HG03097 (cell line): Measurements from ENCODE around the gene USP17L27.
"Not testable (repeated sequence)": the region's sequence is repeated elsewhere in the genome, so short reads cannot be mapped to it uniquely, and the experiment has no call there.

Source experiments
- ATAC-seq: cut with Tn5 transposase; IDR thresholded peaks from one replicate; pipeline ENCODE4 v1.9.1; 2021; ENCODE audit not compliant: unreplicated experiment, low FRiP score

Gene USP17L27, protein sequence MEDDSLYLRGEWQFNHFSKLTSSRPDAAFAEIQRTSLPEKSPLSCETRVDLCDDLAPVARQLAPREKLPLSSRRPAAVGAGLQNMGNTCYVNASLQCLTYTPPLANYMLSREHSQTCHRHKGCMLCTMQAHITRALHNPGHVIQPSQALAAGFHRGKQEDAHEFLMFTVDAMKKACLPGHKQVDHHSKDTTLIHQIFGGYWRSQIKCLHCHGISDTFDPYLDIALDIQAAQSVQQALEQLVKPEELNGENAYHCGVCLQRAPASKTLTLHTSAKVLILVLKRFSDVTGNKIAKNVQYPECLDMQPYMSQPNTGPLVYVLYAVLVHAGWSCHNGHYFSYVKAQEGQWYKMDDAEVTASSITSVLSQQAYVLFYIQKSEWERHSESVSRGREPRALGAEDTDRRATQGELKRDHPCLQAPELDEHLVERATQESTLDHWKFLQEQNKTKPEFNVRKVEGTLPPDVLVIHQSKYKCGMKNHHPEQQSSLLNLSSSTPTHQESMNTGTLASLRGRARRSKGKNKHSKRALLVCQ

DNA sequence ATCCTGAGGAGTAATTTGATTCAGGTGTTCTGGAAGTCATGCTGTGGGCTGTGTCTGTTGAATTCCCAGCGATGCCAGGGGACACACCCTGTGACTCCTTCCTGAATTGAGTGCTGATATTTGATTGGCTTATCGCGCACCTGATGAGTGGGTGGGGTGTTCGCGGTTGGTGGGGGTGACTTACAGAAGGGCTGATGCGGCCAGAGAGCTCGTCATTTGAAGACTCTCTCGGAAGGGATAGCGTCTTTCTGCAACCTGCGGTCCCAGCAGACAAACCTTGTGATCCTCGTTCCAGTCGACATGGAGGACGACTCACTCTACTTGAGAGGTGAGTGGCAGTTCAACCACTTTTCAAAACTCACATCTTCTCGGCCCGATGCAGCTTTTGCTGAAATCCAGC lies at the start of gene USP17L27:
Gene USP17L27, plus strand, starts transcription at position 301 of the 400 bp plus-strand sequence. Its CDS starts 0 bp downstream, at position 301.
- ATAC-seq = not testable (repeated sequence)

DNA sequence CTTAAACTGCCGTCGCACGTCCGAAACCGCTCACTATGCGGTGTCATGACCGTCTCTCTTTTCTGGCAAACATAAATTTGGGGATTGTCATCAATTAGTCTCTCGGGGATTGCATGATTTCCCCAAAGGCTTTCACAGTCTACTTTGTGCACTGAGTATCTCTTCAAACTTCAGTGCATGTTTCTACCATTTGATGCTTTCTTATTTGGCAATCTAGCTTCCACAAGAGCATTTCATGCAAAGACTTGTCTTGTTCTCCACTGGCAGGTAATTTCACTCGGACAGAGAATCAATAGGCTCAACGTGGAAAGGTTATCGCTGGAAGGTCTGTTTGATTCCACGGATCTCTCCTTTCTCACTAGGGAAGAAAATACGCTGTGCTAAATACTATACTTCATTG lies 19.8 kb upstream of the USP17L27 start:
- not testable (repeated sequence) for ATAC-seq

DNA sequence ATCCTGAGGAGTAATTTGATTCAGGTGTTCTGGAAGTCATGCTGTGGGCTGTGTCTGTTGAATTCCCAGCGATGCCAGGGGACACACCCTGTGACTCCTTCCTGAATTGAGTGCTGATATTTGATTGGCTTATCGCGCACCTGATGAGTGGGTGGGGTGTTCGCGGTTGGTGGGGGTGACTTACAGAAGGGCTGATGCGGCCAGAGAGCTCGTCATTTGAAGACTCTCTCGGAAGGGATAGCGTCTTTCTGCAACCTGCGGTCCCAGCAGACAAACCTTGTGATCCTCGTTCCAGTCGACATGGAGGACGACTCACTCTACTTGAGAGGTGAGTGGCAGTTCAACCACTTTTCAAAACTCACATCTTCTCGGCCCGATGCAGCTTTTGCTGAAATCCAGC lies 19.1 kb upstream of the USP17L27 start, which contains the start of gene USP17L24:
Gene USP17L24, plus strand, starts transcription at position 301 of the 400 bp plus-strand sequence. Its CDS starts 0 bp downstream, at position 301.
- not testable (repeated sequence) for ATAC-seq

DNA sequence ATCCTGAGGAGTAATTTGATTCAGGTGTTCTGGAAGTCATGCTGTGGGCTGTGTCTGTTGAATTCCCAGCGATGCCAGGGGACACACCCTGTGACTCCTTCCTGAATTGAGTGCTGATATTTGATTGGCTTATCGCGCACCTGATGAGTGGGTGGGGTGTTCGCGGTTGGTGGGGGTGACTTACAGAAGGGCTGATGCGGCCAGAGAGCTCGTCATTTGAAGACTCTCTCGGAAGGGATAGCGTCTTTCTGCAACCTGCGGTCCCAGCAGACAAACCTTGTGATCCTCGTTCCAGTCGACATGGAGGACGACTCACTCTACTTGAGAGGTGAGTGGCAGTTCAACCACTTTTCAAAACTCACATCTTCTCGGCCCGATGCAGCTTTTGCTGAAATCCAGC lies 14.3 kb upstream of the USP17L27 start, which contains the start of gene USP17L25:
Gene USP17L25, plus strand, starts transcription at position 301 of the 400 bp plus-strand sequence. Its CDS starts 0 bp downstream, at position 301.
- ATAC-seq = not testable (repeated sequence)

DNA sequence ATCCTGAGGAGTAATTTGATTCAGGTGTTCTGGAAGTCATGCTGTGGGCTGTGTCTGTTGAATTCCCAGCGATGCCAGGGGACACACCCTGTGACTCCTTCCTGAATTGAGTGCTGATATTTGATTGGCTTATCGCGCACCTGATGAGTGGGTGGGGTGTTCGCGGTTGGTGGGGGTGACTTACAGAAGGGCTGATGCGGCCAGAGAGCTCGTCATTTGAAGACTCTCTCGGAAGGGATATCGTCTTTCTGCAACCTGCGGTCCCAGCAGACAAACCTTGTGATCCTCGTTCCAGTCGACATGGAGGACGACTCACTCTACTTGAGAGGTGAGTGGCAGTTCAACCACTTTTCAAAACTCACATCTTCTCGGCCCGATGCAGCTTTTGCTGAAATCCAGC lies 9.6 kb upstream of the USP17L27 start, which contains the start of gene USP17L26:
Gene USP17L26, plus strand, starts transcription at position 301 of the 400 bp plus-strand sequence. Its CDS starts 0 bp downstream, at position 301.
- ATAC-seq = not testable (repeated sequence)

DNA sequence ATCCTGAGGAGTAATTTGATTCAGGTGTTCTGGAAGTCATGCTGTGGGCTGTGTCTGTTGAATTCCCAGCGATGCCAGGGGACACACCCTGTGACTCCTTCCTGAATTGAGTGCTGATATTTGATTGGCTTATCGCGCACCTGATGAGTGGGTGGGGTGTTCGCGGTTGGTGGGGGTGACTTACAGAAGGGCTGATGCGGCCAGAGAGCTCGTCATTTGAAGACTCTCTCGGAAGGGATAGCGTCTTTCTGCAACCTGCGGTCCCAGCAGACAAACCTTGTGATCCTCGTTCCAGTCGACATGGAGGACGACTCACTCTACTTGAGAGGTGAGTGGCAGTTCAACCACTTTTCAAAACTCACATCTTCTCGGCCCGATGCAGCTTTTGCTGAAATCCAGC lies 4.8 kb upstream of the USP17L27 start, which contains the start of gene USP17L5:
Gene USP17L5, plus strand, starts transcription at position 301 of the 400 bp plus-strand sequence. Its CDS starts 0 bp downstream, at position 301.
- ATAC-seq = not testable (repeated sequence)

DNA sequence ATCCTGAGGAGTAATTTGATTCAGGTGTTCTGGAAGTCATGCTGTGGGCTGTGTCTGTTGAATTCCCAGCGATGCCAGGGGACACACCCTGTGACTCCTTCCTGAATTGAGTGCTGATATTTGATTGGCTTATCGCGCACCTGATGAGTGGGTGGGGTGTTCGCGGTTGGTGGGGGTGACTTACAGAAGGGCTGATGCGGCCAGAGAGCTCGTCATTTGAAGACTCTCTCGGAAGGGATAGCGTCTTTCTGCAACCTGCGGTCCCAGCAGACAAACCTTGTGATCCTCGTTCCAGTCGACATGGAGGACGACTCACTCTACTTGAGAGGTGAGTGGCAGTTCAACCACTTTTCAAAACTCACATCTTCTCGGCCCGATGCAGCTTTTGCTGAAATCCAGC lies 4.6 kb downstream of the USP17L27 start, which contains the start of gene USP17L28:
Gene USP17L28, plus strand, starts transcription at position 301 of the 400 bp plus-strand sequence. Its CDS starts 0 bp downstream, at position 301.
- ATAC-seq = not testable (repeated sequence)

DNA sequence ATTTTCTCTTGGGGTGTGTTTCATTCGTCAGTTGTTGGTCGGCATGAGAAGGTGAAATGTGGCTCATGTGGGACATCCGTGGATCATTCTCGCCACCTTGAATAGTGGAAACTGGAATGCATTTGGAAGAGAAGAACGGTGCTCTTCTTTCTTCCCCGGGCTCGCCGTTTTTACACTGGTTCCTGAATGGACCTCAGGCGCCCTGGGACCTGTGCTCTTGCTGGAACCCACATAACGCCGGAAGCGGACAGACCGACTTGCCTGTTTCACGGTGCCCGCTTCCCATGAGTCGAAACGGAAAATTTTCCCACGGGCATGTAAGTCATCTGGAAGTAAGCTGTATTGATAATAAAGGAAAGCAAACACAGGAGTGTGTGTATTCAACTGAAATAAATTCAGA lies 6.9 kb downstream of the USP17L27 start:
- not testable (repeated sequence) for ATAC-seq

DNA sequence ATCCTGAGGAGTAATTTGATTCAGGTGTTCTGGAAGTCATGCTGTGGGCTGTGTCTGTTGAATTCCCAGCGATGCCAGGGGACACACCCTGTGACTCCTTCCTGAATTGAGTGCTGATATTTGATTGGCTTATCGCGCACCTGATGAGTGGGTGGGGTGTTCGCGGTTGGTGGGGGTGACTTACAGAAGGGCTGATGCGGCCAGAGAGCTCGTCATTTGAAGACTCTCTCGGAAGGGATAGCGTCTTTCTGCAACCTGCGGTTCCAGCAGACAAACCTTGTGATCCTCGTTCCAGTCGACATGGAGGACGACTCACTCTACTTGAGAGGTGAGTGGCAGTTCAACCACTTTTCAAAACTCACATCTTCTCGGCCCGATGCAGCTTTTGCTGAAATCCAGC lies 9.4 kb downstream of the USP17L27 start, which contains the start of gene USP17L29:
Gene USP17L29, plus strand, starts transcription at position 301 of the 400 bp plus-strand sequence. Its CDS starts 0 bp downstream, at position 301.
- not testable (repeated sequence) for ATAC-seq

DNA sequence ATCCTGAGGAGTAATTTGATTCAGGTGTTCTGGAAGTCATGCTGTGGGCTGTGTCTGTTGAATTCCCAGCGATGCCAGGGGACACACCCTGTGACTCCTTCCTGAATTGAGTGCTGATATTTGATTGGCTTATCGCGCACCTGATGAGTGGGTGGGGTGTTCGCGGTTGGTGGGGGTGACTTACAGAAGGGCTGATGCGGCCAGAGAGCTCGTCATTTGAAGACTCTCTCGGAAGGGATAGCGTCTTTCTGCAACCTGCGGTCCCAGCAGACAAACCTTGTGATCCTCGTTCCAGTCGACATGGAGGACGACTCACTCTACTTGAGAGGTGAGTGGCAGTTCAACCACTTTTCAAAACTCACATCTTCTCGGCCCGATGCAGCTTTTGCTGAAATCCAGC lies 18.9 kb downstream of the USP17L27 start, which contains the start of gene USP17L30:
Gene USP17L30, plus strand, starts transcription at position 301 of the 400 bp plus-strand sequence. Its CDS starts 0 bp downstream, at position 301.
- ATAC-seq = not testable (repeated sequence)

DNA sequence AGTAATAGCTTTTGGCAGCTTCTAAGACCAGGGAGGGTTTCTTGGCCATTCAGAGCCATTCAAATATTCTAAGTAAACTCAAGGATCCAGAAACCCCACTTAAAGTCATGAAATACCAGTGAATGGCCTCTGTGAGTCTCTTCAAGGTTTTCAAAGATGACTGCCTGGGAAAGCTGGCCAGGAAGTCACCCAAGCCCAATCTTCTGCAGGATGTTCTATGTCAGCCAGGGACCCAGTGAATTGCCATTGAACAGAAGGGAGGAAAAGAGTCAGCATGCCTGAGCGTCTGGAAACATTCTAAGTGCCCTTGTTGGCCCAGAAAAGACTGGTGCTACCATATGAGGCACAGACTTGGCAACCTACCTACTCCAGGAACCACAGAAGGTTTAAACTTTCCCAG lies 35.9 kb downstream of the USP17L27 start:
- not testable (repeated sequence) for ATAC-seq

DNA sequence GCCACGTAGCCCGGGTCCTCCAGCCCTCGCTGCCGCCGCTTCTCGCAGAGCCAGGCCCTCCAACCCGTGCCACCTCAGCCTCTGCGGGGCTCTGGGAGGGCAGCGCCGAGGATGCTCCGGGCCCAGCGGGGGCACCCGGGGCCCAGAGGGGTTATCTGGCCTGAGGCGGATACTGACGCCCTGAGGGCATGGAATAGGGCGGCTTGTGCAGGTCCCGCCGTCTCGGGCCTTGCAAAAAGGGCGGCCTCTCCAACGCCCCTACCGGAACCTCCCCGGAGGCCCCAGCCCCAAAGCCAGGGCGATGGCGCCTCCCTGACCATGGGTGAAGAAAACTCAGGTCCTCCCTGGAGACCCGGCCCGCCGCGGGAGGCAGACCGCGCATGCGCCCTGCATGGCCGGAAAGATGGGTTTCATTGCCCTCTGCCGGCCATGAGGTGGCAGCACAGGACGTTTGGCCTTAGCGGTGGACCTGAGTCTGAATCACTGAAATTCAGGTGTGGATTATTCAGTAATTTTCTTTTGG lies 37.1 kb downstream of the USP17L27 start:
- not testable (repeated sequence) for ATAC-seq

DNA sequence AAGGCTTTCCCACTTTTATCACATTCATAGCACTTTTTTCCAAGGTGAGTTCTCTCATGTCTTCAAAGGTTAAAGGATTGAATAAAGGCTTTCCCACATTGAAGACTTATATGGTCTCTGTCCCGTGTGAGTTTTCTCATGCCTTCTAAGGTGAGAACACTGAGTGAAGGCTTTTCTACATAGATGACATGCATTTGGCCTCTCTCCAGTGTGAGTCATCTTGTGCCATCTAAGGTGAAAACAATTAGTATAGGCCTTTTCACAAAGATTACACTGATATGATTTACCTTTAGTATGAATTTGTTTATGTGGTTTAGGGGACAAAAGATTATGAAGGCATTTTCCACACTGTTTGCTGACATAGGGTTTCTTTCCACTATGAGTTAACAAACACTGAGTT lies 40.2 kb downstream of the USP17L27 start:
- ATAC-seq = no peak

DNA sequence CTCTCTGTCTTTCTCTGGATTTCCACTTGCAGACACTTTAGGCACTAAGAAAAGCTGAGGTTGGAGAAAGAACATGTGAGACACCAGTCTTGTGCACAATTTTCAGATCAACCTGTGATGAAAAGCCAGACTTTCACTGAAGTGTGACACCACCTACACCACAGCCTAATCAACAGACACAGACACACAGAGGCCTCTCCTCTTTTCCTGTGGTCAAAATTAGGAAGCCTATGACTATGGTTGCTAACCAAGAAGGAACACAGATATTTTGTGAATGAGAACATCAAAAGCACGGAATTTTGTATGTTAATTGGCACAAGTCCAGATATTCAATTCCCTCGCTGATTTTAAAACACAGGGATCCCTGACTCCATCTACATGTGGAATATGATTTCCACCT lies 45.1 kb downstream of the USP17L27 start:
- ATAC-seq = not testable (repeated sequence)
